Activated CD4-positive, alpha-beta T cell treated with anti-CD3 and anti-CD28 coated beads for 24 hours (primary cell): ENCODE results near the gene PCID2.
"Not testable (repeated sequence)": the region's sequence is repeated elsewhere in the genome, so short reads cannot be mapped to it uniquely, and the experiment has no call there.

Source experiments
- DNase-seq, 2 donors: peaks; one replicate each; pipeline ENCODE4 v3.0.0-alpha.2; 2020; ENCODE audit warnings: low read depth in 2 of 2

The PCID2 gene

GRCh38 chr13:113166266-113166665 lies 42.2 kb downstream of the PCID2 start:
- no peak for DNase-seq

DNA sequence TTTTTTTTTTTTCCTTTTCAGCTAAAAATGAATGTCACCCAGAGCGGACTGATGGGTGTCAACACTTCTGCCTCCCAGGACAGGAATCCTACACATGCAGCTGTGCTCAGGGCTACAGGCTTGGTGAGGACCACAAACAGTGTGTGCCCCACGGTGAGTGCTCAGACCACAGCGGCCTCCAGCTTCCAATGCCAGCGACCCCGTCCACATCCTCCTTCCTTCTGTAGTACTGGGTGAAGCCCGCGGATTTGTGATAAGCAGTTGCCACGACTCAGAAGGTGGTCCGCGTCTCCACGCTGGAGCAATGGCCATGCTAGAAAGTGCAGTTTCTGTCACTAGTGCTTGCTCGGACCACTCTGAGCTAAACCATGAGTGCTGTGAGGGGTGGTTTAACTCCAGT lies 44.0 kb downstream of the PCID2 start:
- DNase-seq: no peak

- no peak for DNase-seq
These were observed 45.4 kb downstream of the PCID2 start for GRCh38 chr13:113162783-113163685.

DNA sequence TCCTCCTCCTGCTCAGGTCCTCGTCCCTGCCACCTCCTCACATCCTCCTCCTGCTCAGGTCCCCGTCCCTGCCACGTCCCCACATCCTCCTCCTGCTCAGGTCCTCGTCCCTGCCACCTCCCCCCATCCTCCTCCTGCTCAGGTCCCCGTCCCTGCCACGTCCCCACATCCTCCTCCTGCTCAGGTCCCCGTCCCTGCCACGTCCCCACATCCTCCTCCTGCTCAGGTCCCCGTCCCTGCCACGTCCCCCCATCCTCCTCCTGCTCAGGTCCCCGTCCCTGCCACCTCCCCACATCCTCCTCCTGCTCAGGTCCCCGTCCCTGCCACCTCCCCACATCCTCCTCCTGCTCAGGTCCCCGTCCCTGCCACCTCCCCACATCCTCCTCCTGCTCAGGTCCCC lies 46.5 kb downstream of the PCID2 start:
- not testable (repeated sequence) for DNase-seq

DNA sequence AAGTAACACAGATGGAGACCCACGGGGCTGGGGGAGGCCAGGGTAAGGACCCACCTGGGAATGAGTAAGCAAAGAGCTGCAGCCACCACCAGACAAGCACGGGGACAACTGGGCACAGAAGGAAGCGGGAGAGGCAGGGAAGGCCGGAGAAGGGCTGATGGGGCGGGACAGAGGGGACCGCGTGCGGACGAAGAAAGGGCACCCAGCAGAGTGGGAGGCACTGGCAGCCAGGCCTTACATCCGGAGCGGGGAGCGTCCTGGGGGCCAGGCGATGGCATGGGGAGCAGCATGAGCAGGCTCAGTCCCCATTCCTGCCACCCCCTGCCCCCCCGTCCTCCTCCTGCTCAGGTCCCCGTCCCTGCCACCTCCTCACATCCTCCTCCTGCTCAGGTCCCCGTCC lies 47.0 kb downstream of the PCID2 start:
- DNase-seq: no peak

DNA sequence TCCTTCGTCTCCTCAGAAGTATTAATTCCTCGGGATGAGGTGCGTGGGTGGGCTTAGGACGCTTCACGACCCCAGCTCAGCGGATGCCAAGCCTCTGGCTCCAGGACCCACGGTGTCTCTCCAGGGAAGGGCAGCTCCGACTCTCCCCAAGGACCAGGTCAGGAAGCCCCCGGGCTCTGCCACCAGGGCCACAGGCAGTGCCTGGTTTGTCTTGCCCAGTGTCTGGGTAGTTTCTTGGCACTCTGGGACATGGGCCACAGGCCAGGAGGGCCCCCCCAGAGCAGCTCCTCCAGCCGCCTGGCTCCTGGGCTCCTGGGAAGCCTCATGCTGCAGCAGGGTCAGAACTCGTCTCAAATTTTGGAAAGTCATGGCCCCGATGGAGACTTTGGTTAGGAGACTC lies 47.5 kb downstream of the PCID2 start:
- DNase-seq: no peak

DNA sequence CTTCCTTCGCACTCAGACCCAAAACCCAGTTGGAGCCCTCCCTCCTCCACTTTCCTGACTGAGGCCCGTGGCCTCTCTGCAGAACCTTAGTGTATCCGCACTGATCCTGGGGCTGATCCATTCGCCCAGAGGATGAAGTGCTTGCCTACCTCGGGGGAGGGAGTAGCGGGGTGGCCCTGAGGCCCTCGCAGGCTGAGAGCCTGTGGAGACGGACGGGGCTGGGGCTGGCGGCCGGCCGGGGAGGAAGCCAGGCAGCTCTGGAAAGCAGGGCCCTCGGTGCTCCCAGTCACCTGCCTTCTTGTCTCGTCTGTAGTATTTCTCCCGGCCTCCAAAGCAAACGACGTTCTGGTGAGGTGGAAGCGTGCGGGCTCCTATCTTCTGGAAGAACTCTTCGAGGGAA lies 48.8 kb downstream of the PCID2 start:
- no peak for DNase-seq

DNA sequence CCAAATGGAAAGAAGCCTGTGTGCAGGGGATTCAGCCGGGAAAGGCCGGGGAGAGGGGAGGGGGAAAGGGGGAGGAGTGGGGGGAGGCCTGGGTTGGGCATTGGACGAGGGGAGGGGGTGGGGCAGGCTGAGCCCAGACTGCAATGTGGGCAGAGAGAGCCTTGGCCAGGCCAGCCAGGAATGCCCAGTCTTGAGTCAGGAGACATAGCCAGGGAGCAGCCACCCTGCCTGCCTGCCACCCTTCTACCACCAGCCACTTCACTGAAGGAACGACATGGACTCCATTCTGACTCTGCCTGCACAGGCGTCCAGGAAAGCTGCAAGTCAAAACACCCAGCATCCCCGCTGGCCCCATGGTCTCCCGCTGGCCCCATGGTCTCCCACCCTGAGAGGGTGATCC lies 49.5 kb downstream of the PCID2 start:
- no peak for DNase-seq

DNA sequence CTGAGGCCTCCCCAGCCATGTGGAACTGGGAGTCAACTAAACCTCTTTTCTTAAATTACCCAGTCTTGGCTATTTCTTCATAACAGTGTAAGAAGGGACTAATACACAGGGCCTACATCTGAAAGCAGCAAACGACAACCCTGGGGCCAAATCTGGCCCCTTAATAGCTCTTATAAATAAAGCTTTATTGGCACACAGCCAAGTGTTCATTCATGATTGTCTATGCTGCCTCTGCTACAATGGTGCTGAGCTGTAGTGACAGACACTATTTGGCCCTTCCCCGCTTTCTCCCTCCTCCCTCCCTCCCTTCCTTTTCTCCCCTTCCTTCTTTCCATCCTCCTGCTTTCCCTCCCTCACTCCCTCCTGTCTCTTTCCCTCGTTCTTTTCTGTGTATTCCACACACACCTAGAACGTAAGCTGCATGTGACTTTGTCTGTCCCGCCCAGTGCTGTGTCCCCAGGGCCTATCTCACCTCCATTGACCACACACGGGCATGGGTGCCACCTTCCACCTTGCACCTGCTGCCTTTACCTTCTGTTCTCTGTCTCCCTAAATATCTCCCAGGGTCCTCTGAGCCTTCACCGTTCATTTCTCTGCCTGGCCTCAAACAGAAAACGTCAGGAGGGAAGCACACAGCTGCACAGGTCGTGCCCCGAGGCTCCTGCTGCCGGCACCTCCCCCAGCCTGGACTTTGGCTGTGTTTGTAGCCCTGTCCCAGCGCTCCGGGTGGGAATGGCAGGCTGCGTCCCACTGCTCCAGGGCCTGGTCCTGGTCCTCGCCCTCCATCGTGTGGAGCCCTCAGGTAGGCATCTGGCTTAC lies 50.3 kb downstream of the PCID2 start, which contains the start of gene PROZ:
Gene PROZ, plus strand, starts transcription at position 720 of the 819 bp plus-strand sequence. Its CDS starts 13 bp downstream, at position 733.
- DNase-seq: no peak

GRCh38 chr13:113157206-113157928 lies 51.1 kb downstream of the PCID2 start:
- no peak for DNase-seq

DNA sequence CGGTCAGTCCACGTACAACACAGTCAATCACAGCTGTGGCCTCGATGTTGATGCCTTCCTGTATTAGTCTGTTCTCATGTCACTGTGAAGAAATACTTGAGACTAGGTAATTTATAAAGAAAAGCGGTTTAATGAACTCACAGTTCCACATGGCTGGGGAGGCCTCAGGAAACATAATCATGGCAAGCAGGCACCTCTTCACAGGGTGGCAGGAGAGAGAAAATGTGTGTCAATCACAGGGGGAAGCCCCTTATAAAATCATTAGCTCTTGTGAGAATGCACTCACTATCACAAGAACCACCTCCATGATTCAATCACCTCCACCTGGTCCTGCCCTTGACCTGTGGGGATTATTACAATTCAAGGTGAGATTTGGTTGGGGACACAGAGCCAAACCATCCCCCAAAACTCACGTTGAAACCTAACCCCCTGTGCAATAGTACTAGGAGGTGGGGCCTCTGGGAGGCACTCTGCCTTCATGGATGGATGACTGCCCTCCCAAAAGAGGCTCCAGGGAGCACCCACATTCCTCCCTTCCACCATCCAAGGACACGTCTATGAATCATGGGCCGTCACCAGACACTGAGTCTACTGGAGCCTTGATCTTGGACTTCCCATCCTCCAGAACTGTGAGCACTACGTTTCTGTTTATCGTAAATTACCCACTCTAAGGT lies 52.4 kb downstream of the PCID2 start:
- no peak for DNase-seq

DNA sequence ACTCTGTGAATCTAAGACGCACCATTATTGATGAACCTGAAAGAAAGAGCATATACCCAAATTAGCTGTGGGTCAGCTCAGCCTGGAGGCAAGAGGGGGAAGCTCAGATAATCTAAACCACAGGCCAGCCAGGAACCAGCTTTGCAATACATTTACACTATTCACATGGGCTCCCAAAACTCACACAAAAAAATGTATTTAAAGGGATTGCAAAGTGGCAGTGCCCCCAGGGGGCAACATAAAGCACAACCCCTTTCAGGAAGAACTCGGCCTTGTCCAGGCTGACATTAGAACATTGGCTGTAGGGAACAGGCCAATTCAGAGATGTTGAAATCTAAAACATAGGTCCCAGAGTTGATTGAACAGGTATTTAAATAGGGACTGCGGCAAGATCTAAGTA lies 53.3 kb downstream of the PCID2 start:
- DNase-seq: no peak

DNA sequence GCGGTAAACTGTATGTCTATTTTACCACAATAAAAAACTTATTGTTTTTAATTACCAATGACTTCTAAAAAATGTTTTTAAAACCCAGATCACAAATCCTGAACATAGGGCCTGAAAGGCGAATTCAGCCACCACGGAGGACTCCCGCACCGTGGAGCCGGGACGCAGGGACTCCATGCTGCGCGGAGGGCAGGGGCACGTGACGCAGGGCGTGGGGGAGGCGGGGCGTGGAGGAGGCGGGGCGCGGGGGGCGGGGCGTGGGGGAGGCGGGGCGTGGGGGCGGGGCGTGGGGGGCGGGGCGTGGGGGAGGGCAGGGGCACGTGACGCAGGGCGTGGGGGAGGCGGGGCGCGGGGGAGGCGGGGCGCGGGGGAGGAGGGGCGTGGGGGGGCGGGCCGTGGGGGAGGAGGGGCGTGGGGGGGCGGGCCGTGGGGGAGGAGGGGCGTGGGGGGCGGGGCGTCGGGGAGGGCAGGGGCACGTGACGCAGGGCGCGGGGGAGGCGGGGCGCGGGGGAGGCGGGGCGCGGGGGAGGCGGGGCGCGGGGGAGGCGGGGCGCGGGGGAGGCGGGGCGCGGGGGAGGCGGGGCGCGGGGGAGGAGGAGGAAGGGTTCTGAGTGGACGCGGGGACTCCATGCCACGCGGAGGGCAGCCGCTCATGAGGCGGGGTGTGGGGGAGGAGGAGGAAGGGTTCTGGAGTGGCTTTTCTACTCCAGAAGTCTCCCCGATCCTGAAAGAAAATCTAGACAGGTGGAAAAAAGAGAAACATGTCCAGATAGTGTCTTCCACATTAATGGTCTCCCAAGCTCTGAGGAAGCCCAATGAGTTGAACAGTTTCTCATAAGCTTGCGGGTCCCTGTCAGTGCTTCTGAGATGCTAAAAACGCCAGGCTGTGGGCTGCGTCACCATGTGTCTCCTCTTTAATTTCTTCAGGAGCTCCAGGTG lies 54.4 kb downstream of the PCID2 start:
- peak; percentile 40 to 50 for DNase-seq

DNA sequence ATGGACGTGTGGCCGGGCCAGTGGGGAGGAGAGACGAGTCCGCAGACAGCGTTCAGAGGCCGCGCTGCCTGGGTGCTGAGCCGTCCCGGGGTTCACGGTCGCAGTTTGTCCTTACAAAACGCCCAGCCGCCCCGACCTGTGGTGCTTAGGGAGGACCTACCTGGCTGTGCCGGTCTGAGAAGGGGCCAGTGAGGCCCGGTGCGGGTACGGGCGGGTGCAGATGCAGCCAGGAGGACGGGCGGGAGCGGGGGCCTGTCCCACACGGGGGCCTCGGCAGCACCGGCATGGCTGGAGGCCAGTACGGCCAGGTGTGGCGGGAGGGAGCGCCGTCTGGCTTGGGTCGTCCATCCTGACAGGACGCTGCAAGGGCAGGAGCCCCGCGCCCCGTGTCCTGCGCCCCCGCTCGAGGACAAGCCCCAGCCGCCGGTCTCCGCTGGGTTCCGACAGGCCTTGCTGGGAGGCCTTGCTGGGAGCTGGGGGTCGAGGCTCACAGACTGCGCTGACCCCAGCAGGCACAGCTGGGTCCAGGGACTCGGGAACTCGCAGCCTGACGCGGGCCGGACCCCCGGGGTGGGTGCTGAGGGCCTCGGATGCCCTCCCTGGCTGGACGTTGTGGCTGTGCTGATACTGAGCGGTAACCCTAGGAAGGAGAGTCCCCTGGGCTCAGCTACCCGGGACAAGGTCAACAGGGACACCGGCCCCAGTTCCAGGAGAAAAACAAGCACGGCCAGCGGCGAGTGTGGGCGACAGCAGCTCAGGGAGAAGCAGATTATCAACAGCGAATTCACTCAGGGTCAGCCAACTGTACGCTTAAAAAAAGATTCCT lies 55.3 kb downstream of the PCID2 start:
- no peak for DNase-seq

DNA sequence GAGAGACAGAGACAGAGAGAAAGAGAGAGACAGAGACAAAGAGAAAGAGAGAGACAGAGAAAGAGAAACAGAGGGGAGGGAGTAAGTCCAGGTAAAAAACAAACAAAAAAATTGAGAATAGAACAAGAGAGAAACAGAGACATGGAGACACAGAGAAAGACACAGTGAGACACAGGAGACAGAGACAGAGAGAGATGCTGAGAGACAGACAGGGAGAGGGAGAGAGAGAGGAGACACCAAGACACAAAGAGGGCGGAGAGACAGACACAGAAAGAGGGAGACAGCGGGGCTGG lies 55.8 kb downstream of the PCID2 start:
- DNase-seq: no peak

DNA sequence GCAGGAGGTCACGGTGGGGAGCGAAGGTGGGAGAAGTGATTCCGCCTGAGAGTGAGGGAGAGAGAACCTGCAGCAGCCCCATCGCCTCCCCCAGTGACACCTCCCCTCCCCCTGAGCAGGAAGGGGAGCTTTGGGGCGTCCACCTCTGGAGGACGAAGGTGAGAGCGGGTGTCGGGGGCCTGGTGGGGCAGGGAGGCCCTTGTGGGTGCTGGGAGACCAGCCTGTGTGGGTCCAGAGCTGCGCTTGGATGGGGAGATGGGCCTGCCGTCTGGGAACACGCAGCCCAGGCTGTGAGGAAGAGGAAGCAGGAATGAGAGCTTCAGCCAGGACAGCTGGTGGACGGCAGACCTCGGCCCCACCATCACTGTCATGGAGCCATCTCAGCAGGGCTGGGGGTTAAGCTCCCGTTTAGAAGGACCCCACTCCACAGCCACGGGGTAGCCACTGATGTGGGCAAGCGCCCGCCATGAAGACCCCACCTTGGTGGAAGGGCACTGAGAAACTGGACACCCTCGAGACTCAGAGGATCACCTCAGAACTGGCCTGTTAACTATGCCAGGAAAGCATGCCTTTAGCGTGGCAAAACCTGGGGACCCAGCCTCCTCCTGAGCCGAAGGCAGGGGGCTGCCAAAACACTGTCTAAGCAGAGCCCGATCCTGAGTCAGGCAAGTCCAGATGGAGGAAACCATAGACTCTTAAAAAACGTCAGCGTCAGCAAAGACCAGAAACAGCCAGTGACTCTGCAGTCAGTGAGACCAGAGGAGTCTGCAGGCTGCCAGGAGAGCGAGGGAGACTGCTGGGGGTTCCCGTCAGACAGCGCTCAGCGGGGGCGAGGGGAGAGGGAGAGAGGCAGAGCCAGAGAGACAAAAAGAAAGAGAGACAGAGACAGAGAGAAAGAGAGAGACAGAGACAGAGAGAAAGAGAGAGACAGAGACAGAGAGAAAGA lies 56.5 kb downstream of the PCID2 start:
- DNase-seq: no peak

DNA sequence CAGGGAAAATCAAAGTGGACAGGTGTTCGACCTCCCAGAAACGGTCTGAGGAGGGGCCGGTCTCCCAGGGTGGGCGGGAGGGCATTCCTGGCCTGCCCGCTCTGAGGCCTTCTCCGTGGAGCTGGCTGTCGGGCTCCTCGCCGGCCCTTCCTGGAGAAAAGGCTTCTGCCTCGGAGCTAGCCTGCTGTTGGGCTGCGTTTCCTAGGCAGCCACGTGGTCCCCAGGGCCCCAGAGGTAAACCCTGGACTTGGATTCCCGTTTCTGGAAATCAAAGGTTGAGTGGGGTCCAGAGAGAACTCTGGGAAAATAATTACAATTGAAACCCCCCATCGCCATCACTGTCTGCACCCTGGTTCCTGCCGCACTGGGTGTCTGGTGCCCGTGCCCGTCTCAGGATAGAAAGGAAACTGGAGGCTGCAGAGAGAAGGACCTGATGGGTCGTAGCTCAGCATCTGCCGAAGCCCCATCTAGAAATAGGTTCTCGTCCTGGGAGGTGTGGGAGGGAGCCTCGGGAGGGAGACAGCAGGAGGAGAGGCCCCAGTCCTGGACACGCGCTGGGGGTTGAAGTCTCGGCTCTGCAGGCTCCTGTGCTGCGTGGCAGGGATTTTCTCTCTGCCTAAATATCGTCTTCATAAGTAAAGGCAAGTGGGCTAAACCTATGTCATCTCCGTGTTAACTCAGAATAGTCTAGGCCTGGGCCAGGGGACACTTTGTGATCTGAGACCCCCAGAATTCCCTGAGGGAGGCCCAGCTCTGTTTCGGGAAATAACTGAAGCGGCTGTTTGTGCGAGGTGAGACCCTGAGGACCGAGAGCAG lies 57.7 kb downstream of the PCID2 start:
- no peak for DNase-seq
